GM23248 (cell line): ENCODE data around the gene UBL3. TPM values are rescaled to one million over a fixed set of nuclear protein-coding genes. Genes with fewer than 3 reads are reported as not detected.

ENCODE experiments used
- DNase-seq: peaks from one replicate; pipeline ENCODE4 v3.0.0-alpha.2; 2015
- H2AFZ ChIP-seq: fragments of 200-600 bp; sonication (generic); 2 replicates; pipeline ENCODE4 v1.6.1; 2016; ENCODE audit warnings: antibody characterized with exemption
- H3F3A ChIP-seq: fragments of 200-600 bp; sonication (generic); 2 replicates; pipeline ENCODE4 v1.6.1; 2016; ENCODE audit warnings: mild to moderate bottlenecking, antibody characterized with exemption, mixed run types; ENCODE audit not compliant: insufficient read depth
- H3K27ac ChIP-seq: fragments of 200-600 bp; sonication (generic); 2 replicates; pipeline ENCODE4 v1.5.1; 2016; ENCODE audit warnings: mild to moderate bottlenecking
- H3K27me3 ChIP-seq: fragments of 200-600 bp; sonication (generic); replicated peaks from 2 replicates; pipeline ENCODE4 v1.6.1; 2016; ENCODE audit warnings: mild to moderate bottlenecking; ENCODE audit not compliant: insufficient read depth
- H3K36me3 ChIP-seq: fragments of 200-600 bp; sonication (generic); 2 replicates; pipeline ENCODE4 v1.6.1; 2016; ENCODE audit warnings: low read depth, mild to moderate bottlenecking
- H3K4me1 ChIP-seq: fragments of 200-600 bp; sonication (generic); 2 replicates; pipeline ENCODE4 v1.6.1; 2016; ENCODE audit warnings: mild to moderate bottlenecking; ENCODE audit not compliant: insufficient read depth
- H3K4me2 ChIP-seq: fragments of 200-600 bp; sonication (generic); one replicate; pipeline ENCODE4 v1.6.1; 2016; ENCODE audit warnings: mild to moderate bottlenecking; ENCODE audit not compliant: unreplicated experiment
- H3K4me3 ChIP-seq: fragments of 200-600 bp; sonication (generic); 2 replicates; pipeline ENCODE4 v1.5.1; 2016; ENCODE audit warnings: mild to moderate bottlenecking
- H3K79me2 ChIP-seq: fragments of 200-600 bp; sonication (generic); 2 replicates; pipeline ENCODE4 v1.6.1; 2016; ENCODE audit warnings: mild to moderate bottlenecking; ENCODE audit not compliant: insufficient read depth
- H3K9ac ChIP-seq: fragments of 200-600 bp; sonication (generic); 2 replicates; pipeline ENCODE4 v1.6.1; 2016; ENCODE audit warnings: mild to moderate bottlenecking
- H3K9me2 ChIP-seq: fragments of 200-600 bp; sonication (generic); 2 replicates; pipeline ENCODE4 v1.6.1; 2016; ENCODE audit warnings: mixed run types, mild to moderate bottlenecking, moderate library complexity; ENCODE audit not compliant: insufficient read depth
- H3K9me3 ChIP-seq: fragments of 200-600 bp; sonication (generic); one replicate; pipeline ENCODE4 v1.6.1; 2017; ENCODE audit warnings: low read depth
- H4K20me1 ChIP-seq: fragments of 200-600 bp; sonication (generic); 2 replicates; pipeline ENCODE4 v1.6.0; 2016; ENCODE audit not compliant: insufficient read depth
- EZH2 ChIP-seq: fragments of 200-600 bp; sonication (generic); IDR thresholded peaks from 2 replicates; pipeline ENCODE4 v1.6.1; 2018; ENCODE audit warnings: antibody characterized with exemption, mild to moderate bottlenecking; ENCODE audit not compliant: insufficient read depth, poor library complexity, severe bottlenecking
- EZH2phosphoT487 ChIP-seq: fragments of 200-600 bp; sonication (generic); IDR thresholded peaks from 2 replicates; pipeline ENCODE4 v1.6.1; 2018; ENCODE audit warnings: antibody characterized with exemption, moderate library complexity, mild to moderate bottlenecking, low read depth; ENCODE audit not compliant: insufficient read depth
- WGBS, 2 experiments: methylation state at CpG; one replicate each; pipeline ENCODE4 v1.1.6; 2015 to 2017; ENCODE audit warnings: low lambda C conversion rate in 2 of 2, low coverage in 1 of 2; ENCODE audit errors: missing lambda C conversion rate in 2 of 2; 5-methylcytosine and 5-hydroxymethylcytosine counted together
- in situ Hi-C: fragments of 300-500 bp; cut with MboI; formaldehyde crosslinking; loops from 2 replicates; pipeline ENCODE4 v1.15.0; 2020
- polyA plus RNA-seq: library from polyadenylated mRNA; unstranded; fragments of >200 nt; fragmentation: Nextera tagmentation; extraction: Ambion mirVana; gene quantifications from 2 replicates; pipeline ENCODE4 v1.2.1, GENCODE V29; 2016
- total RNA-seq: library from RNA; depleted of rRNA; stranded (reverse); fragments of >200 nt; shearing (Covaris generic); gene quantifications from 2 replicates; pipeline ENCODE4 v1.2.3, GENCODE V29; 2014; rRNA removed

Gene UBL3, protein sequence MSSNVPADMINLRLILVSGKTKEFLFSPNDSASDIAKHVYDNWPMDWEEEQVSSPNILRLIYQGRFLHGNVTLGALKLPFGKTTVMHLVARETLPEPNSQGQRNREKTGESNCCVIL
- total RNA-seq = 73.9 and 85.8 TPM in 2 replicates
- 95.6 and 99.3 TPM in 2 replicates for polyA plus RNA-seq

DNA sequence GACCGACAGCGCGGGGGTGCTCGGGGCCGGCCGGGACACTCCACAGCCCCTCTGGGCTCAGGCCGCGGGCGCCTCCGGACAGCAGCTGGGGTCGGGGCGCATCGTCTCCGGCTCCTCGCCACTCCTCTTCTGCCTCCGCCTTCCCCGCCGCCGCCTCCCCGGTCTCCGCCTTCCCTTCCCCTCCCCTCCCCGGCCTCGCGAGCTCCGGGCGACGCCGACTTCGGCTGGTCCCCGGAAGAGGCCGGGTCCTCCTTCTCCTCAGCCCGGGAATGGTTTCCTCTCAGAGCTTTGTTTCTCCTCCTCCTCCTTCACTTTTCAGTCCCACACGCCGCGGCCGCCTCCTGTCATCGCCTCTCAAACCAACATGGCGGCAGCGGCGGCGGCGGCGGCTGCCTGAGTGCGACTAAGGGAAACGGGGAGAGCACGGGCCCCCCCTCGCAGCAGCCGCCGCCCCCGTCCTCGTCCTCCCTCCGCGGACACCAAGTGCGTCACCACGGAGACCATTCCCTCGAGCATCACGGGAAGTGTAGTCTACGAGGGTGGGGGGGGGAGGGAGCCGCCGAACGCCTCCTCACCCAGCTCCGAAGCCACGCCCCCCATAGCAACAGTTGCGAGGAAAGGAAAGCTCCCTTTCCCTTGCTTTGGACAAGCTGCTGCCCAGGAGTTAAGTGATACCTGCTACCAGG is at the start of gene UBL3:
UBL3 (minus strand) TSS at position 405 of the 686 bp plus-strand sequence. CDS start 1,079 bp downstream, outside the sequence.
- Histone ChIP-seq H4K20me1 (no peaks in the 10 kb centered on the region), H3K4me2 (peak within 1 kb of the TSS; percentile 92), H3K9me2 (0 out of 2 replicates have a peak, but pooled peaks cover 7% of the 10 kb centered on the region), H3K27me3 (no peaks in the 10 kb centered on the region), H3K36me3 (no peaks in the 10 kb centered on the region), H3K9me3 (no peaks in the 10 kb centered on the region), H3K4me3 (peak within 1 kb of the TSS; percentile 94), H3K9ac (peak within 1 kb of the TSS; percentile 98), H3K4me1 (peaks cover 36% of the 10 kb centered on the region), H3K27ac (peak within 1 kb of the TSS; percentile 95), H3K79me2 (peaks cover 47% of the 10 kb centered on the region), H2AFZ (peak within 1 kb of the TSS; percentile 36; the same call in 1 of the 2 replicates), H3F3A (peaks cover 59% of the 10 kb centered on the region)
- WGBS, 2 experiments = 0 to 1% methylated on average over 17 to 61 of the region's 64 CpGs
- peak; percentile 99 for DNase-seq
- in situ Hi-C loops = no loop called here
- no peak for TF ChIP-seq EZH2
- no peak for TF ChIP-seq EZH2phosphoT487

DNA sequence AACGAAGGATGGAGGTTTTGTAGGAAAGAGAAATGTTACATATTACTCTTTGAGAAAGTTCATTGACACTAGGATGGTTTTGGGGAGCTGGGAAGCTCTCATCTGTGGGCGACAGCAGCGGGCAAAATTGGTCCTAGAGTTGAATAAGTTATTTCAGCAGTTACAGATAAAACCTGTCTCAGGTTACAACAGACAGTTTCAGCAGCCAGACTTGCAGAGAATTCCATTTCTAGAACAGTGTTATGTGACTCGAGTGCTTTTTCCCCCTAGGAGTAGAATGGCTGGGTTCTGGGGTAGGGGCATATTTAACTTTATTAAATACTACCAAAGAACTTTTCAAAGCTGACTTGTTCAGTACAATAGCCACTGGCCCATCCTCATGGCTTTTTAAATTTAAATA is 46.7 kb upstream of the UBL3 start:
- no peak for DNase-seq
- Histone ChIP-seq H3K4me2 (no peak overlapping the region), H3K27me3 (no peaks in the 10 kb centered on the region), H3K4me3 (no peak overlapping the region), H2AFZ (no peak overlapping the region), H3F3A (peaks cover 3% of the 10 kb centered on the region), H3K4me1 (peaks cover 12% of the 10 kb centered on the region), H3K9me3 (no peaks in the 10 kb centered on the region), H3K9me2 (no peaks in the 10 kb centered on the region), H3K36me3 (no peaks in the 10 kb centered on the region), H4K20me1 (no peaks in the 10 kb centered on the region), H3K79me2 (no peaks in the 10 kb centered on the region), H3K9ac (no peak overlapping the region), H3K27ac (no peak overlapping the region)
- no peak for TF ChIP-seq EZH2
- no peak for TF ChIP-seq EZH2phosphoT487
- WGBS, 2 experiments = 74% methylated on average over 4 of the region's 4 CpGs
- in situ Hi-C loops = no loop called here

DNA sequence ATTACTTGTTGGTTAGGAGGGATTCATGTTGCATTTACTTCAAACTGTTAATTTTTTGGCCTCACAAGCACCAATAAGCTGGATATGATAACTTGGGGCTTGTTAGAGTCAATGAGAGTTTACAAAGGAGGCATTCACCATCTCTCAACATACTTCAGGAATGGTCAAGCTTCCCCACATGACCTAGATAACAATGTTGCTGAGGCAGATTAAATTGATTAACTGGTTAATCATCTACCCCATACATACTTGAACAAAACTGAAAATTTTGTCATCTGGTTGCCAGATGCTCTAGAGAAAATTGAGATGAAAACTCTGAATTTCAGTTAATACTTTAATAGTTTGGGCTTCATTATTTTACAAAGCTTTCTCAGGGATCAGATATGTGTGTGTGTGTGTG is 43.0 kb upstream of the UBL3 start:
- Histone ChIP-seq H3K9me3 (no peaks in the 10 kb centered on the region), H3K4me2 (no peak overlapping the region), H3K9ac (no peak overlapping the region), H4K20me1 (no peaks in the 10 kb centered on the region), H3K36me3 (no peaks in the 10 kb centered on the region), H3K79me2 (no peaks in the 10 kb centered on the region), H3K27me3 (no peaks in the 10 kb centered on the region), H3K27ac (no peak overlapping the region), H3K9me2 (no peaks in the 10 kb centered on the region), H2AFZ (no peak overlapping the region), H3K4me1 (peaks cover 7% of the 10 kb centered on the region; the same call in 1 of the 2 replicates), H3K4me3 (no peak overlapping the region), H3F3A (no peaks in the 10 kb centered on the region)
- peak; percentile 15 for DNase-seq
- in situ Hi-C loops = no loop called here
- TF ChIP-seq EZH2phosphoT487 (no peak), EZH2 (no peak)

DNA sequence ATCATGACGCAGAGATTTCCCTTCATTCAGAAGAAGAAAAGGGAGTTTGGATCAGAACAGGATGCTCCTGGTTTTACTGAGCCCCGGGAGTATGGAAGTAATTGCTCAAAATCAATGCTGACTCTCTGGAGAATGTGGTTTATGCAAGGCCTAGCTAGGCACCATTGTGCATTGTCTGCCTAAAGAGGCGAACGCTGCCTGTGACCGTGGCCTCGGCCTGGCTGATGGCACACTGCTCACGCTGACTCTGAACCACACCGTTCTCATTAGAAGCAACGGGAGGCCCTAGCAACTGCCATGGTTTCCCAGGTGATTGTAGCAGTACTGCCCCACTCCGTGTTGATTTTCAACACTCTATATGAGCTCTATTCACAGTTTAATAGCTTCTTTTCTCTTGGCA is 41.7 kb upstream of the UBL3 start:
- Histone ChIP-seq H3F3A (no peaks in the 10 kb centered on the region), H3K4me1 (peaks cover 11% of the 10 kb centered on the region; the same call in 1 of the 2 replicates), H3K9me3 (no peaks in the 10 kb centered on the region), H3K36me3 (no peaks in the 10 kb centered on the region), H3K9me2 (no peaks in the 10 kb centered on the region), H3K79me2 (no peaks in the 10 kb centered on the region), H3K27me3 (no peaks in the 10 kb centered on the region), H3K4me2 (no peak overlapping the region), H3K27ac (no peak overlapping the region), H2AFZ (no peak overlapping the region), H3K4me3 (no peak overlapping the region), H4K20me1 (no peaks in the 10 kb centered on the region), H3K9ac (no peak overlapping the region)
- DNase-seq = no peak
- TF ChIP-seq EZH2 = no peak
- no peak for TF ChIP-seq EZH2phosphoT487
- in situ Hi-C loops = no loop called here
- WGBS, 2 experiments = 83 to 84% methylated on average over 10 of the region's 10 CpGs

DNA sequence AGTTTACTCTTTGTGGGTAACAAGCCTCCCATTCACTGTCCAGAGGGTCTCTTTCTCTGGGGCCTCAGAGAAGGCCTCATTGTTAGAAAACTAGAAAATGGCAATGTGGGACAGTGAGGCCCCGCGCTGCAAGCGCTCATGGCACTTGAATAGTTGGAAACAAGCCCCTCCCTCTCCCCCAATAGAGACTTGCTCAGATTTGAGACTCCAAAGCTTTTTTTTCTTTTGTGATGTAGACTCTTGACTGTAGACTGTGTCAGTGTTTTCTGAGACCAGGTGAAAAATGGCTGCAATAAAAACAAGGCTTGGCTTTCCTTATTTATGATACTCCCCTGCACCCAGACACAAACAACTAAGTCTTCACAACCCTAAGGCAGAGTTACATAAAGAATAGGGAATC is 38.7 kb upstream of the UBL3 start:
- Histone ChIP-seq H2AFZ (no peak overlapping the region), H3F3A (no peaks in the 10 kb centered on the region), H3K4me2 (no peak overlapping the region), H3K9me2 (no peaks in the 10 kb centered on the region), H3K79me2 (no peaks in the 10 kb centered on the region), H3K9me3 (no peaks in the 10 kb centered on the region), H3K27ac (no peak overlapping the region), H3K27me3 (no peaks in the 10 kb centered on the region), H3K4me1 (peaks cover 8% of the 10 kb centered on the region; the same call in 1 of the 2 replicates), H3K36me3 (no peaks in the 10 kb centered on the region), H3K4me3 (no peak overlapping the region), H4K20me1 (no peaks in the 10 kb centered on the region), H3K9ac (no peak overlapping the region)
- in situ Hi-C loops = no loop called here
- no peak for DNase-seq
- 98 to 100% methylated on average over 3 of the region's 3 CpGs for WGBS, 2 experiments
- TF ChIP-seq EZH2phosphoT487 (no peak), EZH2 (no peak)
